Stimulated activated CD8-positive, alpha-beta memory T cell treated with anti-CD3 and anti-CD28 coated beads, Interleukin-4, amount 100 ng/mL, for 4 hours (primary cell): ENCODE results near the gene PLD5.
"Not testable (repeated sequence)": the region's sequence is repeated elsewhere in the genome, so short reads cannot be mapped to it uniquely, and the experiment has no call there.

Experiments used
- DNase-seq, 2 donors: peaks; one replicate each; pipeline ENCODE4 v3.0.0-alpha.2; 2020; ENCODE audit warnings: low read depth in 2 of 2, low spot score in 1 of 2

PLD5 gene

DNA sequence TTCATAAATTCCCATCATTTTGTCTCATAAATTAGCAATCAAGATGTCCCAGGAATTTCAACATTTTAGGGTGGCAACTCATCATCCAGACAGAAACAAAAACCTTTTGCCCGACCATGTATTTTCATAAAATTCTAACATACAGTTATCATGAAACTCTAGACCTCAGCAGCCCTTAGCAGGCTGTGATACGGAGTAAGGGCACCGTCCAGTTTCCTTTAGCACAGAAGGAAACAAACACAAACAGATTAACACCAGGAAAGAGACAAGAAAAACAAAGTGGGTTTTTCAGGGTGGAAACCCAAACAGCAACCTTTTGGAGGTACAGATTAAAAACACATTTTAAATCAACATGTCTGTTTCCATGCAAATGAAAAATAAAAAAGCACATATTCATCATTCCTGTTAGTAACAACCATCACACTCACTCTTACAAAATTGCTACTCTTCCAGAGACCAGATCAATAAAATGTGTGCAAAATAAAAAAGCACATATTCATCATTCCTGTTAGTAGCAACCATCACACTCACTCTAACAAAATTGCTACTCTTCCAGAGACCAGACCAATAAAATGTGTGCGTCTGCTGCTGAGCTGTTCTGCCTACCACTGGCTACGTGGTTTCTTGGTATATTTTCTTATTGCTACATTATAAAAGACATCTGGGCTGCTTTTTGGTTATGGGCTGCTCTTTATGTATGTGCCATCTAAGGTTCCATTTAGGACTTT is 241.6 kb downstream of the PLD5 start:
- not testable (repeated sequence) for DNase-seq

DNA sequence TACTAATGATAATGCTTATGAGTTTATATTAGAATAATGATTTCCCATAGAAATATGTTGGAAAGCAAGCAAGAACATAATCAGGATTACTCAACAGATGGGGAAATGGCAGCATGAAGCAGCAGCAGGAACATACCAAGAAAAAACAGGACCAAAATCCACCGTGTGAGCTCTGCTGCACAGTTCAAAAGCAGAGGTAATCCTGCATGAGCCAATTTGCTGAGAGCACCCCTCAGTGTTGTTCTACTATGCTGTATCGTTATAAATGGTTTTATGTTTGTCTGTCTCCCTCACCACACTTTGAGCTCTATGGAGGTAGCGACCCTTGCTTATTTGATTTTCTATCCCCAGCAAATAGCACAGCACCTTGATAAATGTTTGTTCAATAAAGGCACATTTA is 246.1 kb downstream of the PLD5 start:
- not testable (repeated sequence) for DNase-seq

DNA sequence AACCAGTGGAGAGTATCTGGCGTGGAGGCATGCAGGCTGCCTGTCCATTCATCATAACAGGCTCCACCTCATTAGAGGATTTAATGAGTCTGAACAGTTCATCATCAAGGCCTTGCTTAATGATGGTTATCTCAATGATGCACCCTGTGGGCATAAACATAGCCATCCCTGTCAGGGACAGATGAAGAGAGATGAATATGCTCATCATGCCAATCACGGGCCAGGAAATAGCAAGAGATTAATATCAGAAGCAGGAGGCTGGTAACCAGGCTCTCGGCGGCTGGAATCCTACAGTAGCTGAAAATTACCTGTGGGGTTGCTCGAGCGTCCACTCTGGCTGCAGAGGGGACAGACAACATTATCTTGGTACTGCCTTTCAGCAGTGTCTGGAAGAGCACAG is 247.7 kb downstream of the PLD5 start:
- DNase-seq = not testable (repeated sequence)

DNA sequence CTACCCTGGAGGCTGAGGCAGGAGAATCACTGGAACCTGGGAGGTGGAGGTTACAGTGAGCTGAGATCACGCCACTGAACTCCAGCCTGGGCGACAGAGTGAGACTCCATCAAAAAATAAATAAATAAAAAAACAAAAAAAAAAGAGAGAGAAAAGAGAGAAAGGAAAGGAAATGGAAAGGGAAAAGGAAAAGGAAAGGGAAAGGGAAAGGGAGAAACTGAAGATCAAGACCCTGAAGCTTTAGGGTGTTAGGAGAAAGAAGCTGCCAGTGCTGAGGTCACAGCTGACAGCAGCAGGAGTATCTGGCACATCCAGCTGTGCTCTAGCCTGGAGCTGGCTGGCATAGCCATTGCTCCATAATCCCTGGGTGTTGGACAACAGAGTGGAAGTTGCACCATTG is 257.5 kb downstream of the PLD5 start:
- not testable (repeated sequence) for DNase-seq

DNA sequence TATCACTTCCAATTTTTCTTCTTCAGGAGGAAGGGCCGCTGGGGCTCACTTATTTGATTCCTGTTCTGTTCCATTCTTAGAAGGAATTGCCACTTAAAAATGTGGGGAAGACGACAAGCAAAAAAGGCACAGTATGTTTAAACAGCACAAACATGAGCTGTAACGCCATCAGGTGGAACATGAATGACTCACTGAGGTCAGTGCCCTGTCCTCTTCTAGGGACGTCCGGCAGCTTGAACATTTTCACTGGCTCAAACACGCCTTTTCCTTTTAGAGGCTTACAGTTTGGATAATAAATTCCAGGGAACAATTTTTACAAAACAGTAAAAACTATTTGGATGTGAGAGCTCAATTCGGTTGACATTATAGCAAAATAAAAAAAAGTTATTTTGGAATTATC is 260.1 kb downstream of the PLD5 start:
- DNase-seq = not testable (repeated sequence)

DNA sequence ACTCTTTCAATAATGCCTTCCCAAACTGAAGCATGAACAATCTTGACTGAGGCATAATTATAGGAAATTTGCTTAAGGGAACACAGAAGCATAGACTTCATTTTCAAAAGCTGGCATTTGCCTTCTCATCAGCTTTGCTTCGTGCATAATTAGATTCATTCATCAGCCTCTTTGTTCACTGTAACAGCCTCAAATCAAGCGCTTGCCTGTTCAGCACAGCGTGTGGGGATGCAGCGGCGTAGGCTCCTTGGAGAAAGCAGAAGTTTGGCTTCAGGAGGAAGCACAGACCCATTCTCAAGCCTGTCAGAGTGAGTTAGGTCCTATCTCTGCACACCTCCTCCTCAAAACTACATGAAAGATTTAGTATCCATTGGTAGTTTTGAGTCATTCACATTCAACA is 279.2 kb downstream of the PLD5 start:
- DNase-seq = no peak

DNA sequence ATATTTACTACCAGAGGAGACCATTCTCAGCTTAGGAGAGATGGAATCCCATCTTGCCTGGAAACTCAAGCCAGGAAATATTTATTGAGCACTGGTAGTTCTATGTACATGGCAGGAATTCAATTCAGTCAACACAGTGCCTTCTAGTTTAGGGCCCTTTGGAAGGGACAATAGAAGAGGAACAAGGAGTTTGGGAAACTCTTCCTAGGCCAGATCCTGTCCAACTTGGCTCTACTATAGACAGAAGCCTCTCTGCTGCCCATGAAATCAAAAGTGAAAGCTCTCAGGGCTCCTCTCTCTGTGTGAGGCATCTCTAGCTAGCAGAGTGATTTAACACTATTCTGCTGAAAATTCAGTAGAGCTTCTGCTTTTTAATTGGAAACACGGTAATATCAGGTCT is 281.0 kb downstream of the PLD5 start:
- DNase-seq = no peak

DNA sequence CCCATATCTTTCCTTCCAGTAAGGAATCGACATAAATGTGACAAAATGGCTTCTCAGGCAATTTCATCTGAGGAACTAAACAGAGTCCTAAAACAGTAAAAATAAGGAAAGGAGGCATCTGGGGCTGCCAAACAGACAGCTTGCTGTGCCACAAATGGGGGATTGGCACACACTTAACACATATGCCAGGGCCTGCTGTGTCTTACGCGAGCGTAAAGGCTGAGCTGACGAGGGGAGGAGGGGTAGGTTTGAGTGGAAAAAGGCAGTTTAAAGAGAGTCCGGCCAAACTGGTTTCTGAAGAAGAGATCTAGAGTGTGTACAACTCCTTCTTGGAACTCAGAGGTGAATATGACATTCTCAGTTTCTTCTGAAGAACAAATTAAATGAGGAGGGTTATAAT is 281.5 kb downstream of the PLD5 start:
- DNase-seq = no peak

DNA sequence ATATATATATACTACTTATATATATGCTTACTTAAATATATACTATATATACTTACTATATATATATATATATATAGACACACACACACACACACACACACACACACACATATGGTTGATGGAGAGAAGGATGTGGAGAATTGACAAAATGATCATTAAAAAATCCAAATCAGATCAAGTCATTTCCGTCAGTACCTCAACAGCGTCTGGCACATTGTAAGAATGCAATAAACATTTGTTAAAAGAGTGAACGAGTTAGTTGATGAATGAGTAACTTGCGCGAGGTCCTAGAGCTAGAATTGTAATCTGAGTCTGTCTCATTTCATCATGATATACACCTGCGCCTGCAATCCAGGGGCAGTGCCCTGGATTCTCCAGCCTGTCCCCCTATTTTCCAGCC is 282.6 kb downstream of the PLD5 start:
- no peak for DNase-seq

DNA sequence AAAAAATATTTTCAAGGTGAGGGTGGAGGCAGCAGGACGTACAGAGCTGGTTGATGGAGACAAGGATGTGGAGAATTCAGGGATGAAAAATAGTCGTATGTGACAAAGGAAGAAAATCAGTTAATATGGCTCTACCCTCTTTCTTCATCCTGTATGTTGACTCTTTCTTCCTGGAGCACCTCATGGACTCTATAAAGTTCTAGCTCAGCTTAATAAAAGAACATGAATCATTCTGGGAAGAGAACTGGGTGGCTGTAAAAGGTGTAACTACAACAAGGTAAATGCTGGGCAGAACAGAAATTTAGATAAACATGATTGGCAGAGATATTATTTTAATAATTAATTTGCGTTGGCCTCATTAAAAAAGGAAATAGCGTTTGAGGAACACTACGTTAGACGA is 283.8 kb downstream of the PLD5 start:
- no peak for DNase-seq

DNA sequence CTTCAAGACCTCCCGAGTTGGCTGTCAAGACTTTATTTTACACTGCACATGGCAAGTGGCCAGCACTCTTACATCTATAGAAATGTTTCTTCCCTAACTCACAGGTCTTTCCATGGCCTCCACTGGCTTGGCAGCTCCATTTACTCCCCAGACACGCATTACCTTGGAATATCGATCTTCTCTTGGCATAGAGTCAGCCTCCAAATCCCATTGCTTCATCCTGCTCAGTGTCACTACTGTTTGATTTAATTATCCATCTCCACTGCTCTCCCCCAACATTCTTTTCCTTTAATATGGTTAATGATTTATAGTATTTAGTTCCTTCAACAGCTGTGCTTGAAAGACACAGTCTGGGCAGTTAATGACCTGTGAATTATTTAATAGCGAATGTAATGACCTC is 284.4 kb downstream of the PLD5 start:
- DNase-seq = no peak

DNA sequence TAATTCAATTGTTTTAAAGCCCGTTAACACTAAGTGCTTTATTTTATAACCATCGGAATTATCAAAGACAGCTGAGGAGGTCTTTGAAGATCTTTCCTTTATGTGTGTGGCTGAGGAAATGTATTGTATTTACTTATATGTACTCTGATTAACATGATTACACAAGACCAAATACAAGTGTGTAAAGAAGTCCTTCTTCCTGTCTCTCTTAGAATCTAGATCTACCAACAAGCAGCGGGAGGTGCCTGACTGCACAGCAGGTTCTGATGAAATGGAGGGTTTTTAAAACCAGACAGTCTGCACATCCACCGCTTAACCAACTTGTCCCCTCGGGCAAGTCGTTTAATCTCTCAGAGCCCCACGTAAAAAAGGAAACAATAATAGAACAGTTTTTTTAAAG is 285.1 kb downstream of the PLD5 start:
- DNase-seq = no peak

DNA sequence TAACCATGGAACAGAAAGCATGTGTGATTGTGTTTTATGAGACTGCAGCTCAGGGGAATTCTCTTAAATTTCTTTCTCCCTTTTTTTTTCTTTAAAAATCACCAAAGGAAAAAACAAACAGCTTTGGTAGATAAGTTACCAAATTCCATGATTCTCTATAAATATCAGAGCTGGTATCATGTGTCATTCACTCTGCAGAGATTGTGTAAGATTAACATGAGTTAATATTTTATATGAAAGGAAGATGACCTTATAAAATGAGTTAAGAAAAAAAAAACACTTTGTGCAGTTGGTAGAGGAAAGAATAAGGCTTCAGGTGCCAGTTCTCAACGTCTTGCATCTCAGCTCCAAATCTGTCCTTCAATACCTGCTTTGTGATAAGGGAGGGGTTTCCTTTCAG is 287.4 kb downstream of the PLD5 start:
- no peak for DNase-seq

DNA sequence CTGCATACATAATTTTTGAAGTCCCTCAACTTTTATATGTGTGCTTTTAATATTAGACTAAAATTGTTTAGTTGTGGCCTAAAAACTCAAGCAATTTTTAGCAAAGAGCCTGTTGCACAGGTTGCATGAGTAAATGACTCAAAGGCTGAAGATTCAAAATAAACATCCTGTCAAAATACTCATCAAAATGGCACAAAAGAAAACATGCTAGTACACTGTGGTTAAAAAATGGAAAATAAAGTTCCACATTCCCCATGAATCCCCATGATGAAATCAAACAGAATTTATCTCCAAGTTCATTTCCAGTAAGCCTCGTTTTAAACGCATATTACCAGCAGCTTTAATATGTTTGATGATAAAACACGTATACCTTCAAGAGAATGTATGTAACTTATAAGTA is 295.5 kb downstream of the PLD5 start:
- DNase-seq = no peak

DNA sequence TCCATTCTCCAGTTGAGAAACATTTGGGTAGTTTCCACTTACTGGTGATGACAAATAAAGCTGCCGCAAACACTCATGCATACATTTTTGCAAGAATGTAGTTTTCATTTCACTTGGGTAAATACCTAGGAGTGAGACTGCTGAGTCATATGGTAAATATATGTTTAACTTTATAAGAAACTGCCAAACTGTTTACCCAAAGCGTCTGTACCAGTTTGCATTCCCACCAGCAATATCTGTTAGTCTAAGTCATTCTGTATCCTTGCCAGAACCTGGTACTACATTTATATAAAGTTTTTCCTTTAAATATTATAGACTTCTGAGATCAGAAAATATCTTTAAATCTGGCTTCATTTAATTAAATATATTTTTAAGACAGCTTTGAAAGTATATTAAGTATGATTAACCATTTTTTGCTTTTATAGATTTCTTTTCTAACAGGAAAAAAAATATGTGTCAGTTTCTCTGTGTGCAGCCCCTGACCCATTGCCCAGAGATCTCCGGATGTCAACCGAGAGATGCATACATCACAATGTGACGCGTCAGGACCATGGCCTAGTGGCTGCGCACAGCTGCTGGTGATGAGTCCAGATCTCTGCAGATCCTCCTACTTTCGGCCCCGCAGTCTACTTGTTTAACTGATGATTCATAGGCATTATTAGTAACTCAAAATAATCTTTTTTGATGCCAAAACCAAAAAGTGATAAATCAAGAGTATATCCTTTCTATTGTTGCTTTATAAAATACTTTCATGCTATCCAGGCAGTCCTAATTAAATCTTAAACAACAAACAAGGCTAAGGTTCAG is 298.5 kb downstream of the PLD5 start:
- DNase-seq = no peak

DNA sequence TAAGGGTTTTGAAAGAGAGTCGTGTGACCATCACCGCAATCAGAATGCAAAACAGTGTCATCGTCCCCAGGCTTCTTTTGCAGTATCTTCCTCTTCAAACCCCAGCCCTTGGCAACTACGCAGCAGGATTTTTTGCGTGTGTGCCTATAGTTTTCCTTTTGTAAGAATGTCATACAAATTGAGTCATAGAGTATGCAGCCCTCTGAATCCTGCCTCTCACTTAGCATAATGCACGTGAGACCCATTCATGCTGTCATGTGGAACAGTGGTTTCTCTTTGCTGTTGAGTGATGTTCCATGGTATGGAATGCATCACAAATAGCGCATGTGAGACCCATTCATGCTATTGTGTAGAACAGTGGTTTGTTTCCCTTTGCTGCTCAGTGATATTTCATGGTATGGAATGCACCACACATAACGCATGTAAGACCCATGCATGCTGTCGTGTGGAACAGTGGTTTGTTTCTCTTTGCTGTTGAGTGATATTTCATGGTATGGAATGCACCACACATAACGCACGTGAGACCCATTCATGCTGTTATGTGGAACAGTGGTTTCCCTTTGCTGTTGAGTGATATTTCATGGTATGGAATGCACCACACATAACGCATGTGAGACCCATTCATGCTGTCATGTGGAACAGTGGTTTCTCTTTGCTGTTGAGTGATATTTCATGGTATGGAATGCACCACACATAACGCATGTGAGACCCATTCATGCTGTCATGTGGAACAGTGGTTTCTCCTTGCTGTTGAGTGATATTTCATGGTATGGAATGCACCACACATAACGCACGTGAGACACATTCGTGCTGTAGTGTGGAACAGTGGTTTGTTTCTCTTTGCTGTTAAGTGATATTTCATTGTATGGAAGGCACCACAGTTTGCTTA is 299.4 kb downstream of the PLD5 start:
- DNase-seq = not testable (repeated sequence)

DNA sequence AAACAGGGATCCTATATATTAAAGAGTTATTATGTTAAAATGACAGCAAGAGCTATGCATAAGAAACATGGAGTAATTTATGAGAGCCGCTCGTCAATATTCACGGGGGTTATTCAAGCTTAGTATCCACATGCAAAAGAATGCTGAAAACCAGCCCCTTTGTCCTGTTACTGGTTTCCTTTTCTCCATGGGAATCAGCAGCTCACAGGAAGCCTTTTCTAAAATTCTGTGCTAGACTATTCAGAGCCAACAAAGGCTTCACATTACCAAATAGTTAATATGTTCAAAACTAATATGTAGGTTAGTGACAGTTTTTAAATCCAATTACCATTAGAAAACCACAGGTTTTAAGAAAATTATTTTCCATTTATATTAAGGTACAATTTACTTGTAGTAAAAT is 300.0 kb downstream of the PLD5 start:
- no peak for DNase-seq

DNA sequence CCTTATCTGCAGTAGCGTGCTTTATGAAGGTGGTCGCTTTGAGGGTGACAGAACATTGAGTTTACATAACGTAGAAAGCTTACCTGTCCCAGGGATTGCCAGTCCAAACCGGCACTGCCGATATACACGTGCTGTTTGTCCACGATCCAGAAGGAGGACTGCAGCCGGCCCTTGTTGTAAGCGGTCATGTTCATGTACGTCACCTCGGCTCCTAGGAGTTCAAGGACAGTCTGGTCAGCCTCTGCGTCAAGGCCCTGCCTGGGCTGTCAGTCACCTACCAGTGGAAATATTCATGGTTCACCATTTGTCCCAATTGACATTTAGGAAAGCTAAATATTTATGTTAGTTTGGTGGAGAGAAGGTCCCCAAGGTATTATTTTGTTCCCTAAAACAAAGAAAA is 304.6 kb downstream of the PLD5 start:
- no peak for DNase-seq

DNA sequence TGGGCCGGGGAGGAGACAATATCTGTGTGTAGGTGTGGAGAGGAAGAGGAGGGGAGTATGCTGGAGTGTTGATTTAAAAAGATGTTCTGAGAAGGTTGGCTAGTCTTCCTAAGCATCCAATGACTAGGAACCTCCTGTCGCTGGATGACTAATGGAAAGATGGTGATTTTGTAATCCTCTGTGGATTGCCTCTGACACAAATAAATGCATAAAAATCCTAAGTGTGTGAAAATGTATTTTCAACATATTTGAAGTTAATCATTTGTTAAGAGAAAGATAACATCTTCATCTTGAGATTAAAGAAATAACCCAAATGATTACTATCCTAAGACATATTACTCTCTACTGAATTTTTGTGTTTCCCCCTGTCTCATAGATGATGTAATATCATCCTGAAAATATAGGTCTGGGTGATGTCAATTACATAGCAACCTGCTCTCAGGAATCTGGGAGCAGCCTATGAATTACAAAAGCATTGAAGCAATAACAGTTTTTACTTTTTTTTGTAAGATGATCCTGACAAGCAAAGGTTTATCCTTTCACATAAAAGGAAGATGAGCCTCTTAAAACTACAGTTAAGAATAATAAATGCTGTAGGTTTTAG is 305.1 kb downstream of the PLD5 start:
- no peak for DNase-seq

DNA sequence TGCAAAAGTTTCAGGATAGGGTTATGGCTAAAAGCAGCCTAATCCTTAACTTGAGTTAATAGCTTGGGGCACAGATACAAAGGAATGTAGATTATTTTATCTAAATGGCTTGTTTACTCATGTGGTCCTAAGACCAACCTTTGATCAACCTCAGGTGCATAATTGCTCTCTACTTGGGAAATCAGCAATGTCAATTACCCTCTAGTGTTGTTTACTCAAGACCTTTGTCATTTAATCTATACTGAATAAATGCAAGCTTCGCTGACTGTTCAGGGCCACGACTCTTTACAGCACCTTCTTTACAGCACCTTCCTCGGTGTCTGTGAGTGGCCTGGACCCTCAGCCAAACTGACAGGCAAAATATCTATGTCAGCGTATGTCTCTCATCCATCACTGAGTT is 308.1 kb downstream of the PLD5 start:
- DNase-seq = no peak

DNA sequence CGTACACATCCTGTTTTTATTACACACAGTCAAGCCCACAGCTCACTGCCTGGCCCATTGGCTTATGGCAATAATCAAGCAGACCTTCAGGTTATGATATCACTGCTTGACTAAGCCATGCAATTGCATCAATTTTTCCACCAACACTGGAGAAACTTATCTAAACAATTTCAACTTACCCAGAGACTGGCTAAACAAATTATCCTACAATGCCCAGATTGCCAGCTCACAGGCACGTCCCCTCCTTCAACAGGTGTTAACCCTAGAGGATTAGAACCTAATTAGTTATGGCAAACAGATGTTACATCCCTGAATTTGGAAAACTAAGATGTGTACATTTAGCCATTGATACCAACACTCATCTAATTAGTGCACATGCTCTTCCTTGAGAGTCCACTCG is 310.0 kb downstream of the PLD5 start:
- not testable (repeated sequence) for DNase-seq
